HG03571 (cell line): ENCODE measurements around the gene ADORA2A.

Experiments
- ATAC-seq: cut with Tn5 transposase; IDR thresholded peaks from one replicate; pipeline ENCODE4 v1.9.1; 2021; ENCODE audit not compliant: unreplicated experiment

ADORA2A gene

DNA sequence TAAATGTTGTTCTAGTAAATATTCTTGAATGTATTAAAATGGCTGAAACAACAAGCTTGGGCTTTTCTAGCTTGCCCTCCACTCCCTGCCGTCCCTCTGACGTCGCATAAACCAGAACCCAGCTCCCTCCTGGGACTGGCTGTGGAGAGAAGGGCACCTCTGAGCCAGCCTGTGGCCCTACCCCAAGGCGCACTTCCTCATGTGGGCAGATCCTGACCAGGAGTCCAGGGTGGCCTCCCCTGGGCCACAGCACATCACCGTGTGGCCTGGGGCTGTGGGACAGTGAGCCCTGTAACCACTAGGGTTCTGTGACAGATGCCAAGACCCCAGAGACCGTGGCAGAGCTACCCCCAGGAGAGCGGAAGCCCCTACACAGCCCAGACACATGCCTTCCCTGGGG, 10.2 kb upstream of the ADORA2A start:
- ATAC-seq: no peak

DNA sequence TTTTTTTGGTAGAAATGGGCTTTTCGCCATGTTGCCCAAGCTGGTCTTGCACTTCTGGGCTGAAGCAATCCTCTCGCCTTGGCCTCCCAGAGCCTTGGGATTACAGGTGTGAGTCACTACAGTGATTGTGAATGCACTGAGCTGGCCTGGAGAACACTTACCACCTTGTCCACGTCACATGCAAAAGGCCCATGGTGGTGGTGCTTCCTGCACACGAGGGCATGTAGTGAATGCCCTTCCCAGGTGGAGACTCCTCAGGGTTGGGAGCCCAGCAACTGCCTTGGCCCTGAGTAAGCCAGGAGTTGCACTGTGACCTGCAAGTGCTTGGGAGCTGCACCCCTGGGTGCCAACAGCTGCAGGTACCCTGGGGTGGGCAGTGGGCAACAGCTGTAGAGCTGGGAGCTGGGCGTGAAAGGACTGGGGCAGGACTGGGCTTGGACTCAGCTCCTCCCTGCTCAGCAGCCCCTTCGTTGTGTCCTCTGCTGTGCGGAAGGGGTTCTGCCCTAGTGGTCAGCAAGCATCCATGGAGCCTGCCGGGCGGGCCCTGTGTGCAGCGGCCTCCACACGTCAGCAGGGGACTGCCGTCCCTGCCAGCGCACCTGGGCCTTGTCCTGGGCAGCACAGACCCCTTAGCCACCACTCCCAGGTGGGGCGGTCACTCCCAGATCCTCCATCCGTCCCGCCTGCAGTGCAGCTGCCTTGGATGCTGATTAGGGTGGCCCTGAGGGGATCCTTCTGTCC, 9.3 kb upstream of the ADORA2A start:
- ATAC-seq: no peak

DNA sequence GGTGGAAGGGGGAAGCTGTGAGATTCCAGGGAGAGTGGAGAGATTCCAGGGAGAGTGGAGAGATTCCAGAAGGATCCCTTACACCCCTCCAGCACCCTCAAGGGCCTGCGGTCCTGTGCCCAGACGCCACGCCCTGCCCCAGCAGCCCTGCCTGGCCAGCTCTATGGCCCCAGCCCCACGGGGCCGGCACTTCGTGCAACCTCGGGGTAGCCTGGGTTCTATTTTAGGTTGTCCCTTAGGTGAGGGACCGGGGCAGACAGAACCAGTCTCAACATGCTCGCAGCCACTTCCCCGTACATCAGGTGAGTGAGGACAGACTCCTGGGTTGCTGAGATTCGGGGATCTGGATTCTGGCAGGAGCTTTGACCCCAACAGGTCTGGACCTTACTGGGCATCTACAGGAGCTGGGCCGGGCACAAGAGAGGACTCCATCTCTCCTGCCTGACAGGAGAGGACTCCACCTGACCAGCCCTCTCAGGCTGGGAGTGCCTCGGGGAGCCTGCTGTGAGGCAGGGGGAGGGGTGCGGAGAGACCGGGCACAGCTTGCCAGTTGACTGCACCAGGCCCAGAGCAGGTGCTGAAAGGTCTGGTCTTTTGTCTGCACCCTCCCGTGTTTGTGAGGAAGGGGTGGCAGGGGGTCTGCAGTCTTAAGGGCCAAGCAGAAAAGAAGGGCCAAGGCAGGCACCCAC, 8.5 kb upstream of the ADORA2A start:
- no peak for ATAC-seq

DNA sequence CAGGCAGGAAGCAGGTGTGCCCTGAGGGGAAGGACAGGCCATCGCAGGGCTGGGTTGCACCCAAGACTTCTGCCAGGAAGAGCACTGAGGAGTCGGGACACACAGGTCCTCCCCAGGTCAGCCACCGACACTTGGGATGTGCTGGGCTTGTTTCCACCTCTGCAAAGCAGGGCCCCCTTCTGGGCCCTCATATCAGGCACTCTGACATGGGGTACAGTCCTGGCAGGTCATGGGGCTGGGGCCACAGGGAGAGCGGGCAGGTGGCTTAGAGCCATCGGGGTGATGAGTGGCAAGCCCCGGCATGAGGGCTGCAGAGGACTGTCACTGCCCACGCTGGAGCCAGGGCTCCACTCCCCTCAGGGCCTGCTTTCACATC, 7.9 kb upstream of the ADORA2A start:
- no peak for ATAC-seq

DNA sequence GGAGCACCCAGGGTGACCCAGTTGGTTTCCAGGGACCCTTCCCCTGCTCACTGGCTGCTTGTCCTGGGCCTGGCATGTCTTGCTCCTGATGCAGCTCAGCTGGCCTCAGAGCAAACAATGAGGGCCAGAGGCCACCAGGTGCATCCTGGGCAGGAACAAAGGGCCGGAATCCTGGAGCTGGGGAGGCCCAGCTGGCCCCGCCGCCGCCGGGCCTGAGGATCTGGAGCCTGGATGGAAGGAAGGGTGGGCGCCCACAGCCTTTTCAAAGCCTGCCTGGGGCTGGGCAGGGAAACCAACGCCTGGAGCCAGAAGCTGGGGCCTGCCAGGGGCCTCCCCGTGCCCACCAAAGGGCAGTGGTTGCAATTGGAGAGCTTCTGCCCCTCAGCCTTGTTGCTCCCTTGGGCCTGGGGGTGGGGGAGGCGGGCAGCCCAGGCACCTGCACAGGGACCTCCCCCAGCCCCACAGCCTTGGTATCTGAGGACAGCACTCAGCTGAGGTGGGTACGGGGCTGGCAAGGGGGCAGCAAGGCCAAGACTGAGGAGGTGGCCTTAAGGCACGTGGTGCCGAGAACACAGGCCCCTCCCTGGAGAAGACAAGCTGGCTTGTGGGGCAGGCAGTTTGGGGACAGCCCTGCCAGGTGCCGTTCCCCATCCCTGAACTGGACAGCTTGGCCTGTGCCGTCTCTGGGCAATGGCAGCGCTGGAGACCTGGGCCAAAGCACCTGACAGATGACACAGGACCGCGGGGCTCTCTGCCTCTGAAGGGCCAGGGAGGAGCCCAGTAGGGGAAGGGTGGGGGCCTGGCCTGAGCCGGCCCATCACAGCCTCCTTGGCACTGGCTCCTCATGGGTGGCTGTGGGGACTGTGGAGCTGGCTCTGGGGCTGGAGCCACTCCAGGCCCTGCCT, 7.1 kb upstream of the ADORA2A start:
- ATAC-seq: no peak

DNA sequence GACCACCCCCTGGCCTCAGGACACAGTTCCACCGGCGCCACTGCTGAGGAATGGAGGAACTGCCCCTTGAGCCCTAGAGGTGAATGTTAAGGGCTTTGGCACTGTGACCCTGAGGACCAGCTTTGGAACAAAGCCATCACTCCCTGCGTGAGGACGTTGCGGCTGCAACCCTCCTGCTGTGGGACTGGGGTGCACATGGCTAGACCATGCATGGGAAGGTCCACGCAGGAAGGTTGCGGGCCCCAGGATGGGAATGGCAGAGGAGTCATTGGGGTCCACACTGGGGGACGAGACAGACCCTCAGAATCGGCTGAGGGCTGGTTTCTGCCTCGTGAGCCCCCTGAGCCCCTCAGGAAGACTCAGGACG, 6.4 kb upstream of the ADORA2A start:
- ATAC-seq: no peak

DNA sequence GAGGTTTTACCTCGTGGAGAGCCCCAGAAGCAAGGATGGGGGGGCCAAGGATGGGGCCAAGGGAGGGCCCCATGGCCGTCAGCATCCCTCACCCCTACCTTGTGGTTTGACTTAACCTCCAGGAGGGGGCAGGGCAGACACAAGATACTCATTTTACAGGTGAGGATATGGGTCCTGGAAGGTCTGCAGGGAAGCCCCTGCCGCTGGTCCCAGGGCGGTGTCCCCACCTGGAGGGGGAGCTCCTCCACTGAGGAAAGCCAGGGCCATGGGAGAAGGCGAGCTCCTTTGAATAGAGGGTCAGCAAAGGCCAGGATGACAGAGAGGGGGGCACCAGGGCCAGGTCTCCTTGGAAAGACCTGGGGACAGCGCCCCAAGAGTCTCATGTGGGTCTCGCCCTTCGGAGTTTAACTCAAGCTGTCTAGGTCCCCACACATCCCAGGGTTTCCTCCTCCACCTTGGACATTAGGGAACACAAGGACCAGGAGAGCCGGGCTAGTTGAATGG, 5.9 kb upstream of the ADORA2A start:
- no peak for ATAC-seq

DNA sequence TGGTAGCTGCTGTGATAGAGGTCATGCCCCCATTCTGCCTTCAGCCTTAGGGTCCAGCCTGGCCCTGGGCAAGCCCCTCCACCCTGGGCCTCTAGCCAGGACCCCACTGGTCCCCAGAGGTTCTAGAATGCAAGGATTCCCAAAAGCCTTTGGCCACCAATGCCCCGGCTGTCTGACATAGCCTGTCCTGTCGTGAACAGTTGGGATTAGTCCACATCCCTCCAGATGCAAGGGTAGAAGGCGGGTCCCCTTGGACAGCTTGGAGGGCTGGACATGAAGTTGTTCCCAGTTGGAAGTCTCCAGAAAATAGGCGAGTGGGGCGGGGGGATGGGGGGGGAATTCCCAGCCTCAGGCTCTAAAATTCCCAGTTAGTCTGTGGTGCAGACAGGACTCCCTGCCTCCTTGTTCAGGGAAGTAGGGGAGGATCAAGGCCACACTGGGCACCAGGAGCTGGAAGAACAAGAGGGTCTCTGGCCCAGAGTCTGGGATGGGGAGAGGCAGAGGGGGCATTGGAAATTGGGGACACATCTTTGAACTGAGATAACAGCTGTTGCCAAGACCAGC, 5.2 kb upstream of the ADORA2A start:
- no peak for ATAC-seq

DNA sequence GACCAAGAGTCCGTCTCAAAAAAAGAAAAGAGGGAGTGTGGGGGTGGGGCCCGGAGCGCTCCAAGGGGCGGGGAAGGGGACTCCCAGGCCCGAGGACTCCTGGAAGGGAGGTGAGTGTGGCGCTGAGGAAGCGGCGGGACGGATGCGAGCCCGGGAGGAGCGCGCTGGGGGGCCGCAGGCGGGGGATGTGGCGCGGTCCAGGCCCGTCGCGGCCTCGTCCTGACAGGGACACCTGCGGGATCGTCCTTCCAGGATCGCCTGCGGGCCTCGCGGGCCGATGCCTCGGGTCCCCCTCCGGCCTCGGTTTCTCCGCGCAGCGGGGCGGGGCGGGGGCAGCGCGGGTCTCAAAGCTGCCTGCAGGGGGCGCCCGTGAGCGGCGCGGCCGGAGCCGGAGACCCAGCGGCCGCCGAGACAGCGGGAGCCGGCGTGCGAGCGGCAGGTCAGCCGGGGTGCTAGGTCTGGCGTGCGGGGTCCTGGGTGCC, 3.8 kb upstream of the ADORA2A start:
- no peak for ATAC-seq

DNA sequence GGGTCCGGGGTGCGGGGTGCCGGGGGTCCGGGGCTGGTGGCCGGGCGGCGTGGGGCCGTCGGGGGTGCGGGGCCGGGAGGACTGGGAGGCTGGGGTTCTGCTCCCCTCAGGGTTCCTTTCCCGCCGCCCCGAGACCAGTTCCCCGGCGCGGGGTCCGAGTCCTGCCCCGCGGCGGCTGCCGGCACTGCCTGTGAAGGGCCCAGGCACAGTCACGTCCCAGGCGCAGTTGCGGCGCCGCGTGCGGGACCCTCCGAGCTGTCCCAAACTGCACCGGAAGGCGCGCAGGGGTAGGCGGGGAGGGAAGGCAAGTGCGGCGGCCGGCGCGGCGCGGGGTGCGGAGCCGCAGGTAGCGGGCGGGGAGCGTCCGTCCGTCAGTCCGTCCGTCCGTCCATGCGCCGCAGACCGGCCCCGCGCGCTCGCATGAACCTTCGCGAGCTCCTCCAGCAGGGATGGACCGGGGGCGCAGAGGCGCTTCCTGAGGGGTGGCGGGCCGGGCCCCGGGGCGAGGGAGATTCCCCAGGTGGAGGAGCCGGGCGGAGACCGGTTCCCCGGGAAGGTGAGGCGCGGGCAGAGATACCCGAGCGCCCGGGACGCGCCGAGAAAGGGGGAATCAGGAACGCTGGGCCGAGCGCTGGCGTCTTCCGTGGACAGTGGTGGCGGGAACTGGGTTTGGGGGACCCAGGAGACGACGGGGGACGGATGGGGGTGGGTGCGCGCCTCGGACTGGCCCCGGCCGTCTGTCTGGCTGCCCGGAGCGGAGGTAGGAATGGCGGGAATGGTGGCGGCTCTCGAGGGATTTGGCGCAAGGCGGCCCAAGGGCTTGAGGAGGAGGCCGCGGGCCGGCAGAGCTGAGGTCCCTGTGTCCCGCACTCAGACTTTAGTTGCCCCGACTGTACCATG, 3.1 kb upstream of the ADORA2A start:
- ATAC-seq: no peak

DNA sequence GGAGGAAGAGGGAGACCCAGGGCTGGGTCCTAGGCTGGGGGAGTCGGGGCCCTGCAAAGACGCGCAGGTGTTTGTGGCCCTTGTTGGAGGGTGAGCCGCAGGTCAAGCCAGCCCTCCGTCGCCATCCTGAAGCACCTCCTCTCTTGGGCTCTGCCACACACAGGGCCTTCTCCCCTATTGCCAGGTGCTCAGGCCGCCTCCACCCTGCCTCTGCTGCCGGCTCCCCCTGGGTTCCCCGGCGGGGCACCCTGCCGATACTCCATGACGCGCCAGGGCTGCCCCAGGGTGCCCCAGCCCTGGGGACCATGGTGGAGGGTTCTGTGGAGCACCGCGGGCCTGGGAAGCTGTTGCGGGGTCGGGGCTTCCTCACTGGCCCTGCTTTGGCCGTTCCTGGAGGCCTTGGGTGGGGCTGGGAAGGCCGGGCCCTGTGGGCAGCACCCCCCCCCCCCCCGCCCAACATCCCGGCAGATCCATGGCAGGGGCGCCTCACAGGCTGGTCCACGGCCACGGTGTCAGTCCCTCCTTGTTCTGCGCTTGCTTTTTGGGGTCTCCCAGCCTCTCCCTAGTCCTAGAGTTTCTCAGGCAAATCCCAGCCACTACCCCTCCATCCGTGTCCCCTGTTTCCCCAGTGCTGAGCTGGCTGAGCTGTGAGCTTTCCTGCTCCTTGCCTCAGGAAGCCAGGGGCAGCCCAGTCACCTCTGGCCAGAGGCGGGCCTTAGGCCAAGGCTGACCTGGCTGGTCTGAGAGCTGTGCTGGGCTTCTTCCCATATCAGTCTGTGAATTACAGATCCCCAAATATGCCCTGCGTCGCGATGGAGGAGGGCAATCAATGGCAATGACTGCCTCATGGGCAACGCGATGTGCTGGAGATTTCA, 2.3 kb upstream of the ADORA2A start:
- no peak for ATAC-seq

DNA sequence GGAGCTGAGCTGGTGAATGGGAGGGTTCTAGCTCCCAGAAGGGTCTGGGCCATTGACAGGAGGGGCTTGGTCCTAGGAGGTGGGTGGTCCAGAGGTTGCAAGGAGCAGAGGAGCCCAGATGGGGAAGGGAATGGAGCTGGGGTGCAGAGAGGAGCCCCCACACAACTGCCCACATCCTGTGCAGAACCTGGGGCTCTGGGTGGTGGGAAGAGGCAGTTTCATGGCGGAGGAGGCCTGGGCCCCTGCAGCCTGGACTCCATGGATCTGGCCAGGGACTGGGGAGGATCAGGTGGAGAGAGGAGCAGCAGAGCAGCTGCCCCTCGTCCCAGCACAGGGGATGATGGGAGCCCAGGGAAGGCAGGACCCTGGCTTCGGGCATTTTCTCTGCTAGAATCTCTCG, 963 bp upstream of the ADORA2A start:
- no peak for ATAC-seq

DNA sequence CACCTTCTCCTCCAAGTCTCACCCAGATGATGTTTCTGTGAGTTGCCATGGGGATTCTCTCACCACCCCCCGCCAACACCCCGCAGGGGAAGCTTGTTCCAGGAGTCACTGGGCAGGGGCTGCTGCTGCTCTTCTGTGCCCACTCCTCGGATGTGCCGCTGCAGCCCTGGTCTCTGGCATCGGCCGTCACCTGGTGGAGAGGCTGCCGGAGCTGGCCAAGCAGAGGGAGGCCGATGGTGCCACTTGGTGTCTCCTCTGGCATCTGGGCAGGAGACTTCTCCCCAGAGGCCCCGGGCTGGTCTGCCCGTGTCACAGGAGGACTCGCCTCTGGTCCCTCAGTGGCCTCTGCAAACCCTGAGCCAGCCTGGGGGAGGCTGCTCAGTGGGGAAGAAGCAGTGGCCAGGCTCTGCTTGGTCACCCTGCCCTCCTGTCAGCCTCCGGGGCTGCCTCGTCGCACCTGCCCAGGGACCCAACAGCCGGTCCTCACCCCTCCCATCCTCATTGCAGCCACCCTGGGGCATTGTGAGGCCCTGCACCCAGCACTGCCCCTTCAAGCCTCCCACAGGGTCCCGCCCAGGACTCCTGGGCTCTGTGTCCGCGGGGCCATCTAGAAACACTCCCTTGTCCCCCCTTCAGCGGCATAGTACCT, 424 bp upstream of the ADORA2A start:
- ATAC-seq: no peak

DNA sequence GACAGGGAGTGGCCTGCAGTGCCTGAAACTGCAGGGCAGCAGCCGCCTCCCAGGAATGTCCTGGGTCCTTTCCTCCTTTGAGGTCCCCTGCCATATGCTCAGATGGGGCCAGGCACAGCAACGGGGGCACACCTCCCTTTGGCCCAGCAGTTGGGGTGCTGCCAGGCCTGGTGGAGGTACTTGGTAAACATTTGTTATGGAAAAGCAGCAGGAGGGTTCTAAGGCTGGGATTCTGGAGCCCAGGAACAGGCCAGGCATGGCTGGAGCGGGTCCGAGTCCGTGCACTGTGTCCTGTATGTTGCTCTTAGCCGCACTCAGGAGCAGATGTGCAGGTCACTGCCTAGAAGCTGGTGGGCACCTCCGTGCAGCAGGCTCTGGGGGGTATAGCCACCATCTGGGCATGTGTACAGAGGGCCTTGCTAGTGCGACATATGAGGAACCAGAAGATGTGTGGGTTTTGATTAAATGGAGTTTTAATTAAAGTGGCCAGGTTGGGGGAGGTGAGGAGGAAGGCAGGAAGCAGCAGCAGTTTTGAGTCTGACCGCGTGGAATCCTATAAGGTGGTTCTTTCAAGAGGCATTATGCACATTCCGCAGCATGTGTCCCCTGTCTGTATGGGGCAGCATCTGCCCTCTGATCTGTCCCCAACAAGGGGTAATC, 1.5 kb downstream of the ADORA2A start:
- no peak for ATAC-seq

DNA sequence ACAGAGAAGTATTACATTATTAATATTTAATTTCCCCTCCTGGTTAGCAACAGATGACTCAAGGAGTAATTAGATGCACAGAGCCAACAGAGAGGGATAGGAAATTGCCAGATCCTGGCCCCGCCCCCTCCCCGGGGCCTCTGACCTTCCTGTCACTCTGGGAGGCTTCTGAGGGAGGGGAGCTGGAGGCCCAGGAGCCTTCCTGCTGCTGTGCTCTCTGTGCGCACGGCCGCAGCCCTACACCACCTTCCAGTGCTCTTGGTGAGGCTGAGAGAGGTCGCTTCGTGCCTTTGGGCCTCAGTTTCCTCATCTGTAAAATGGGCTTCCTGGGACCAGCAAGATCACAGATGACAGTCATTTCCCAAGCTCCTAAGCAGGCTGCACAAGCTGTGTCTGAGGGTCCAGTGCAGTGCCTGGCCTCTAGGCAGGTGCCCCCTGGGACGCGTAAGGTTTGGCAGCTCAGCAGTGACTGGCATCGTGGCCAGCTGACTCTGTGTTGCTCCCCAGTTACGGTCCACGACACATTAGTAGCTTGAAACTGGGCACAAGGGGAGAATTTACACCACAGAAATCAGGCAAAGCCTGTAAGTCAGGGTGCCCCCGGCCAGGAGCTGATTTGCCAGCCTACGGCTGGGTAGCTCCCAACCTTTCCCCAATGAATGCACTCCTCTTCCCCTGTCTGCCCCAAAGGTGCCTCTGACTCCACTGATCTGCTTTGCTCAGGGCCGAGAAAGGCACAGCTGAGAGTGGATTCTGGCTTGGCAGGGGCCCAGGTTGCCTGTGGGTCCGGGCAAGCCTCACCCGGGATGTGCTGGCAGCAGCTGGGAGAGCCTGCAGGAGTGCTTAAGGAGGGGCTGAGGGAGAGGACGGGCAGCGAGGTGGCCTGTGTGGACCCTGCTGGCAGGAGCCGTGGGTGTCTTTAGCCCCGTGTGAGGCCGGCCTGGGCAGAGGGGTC, 2.3 kb downstream of the ADORA2A start:
- no peak for ATAC-seq

DNA sequence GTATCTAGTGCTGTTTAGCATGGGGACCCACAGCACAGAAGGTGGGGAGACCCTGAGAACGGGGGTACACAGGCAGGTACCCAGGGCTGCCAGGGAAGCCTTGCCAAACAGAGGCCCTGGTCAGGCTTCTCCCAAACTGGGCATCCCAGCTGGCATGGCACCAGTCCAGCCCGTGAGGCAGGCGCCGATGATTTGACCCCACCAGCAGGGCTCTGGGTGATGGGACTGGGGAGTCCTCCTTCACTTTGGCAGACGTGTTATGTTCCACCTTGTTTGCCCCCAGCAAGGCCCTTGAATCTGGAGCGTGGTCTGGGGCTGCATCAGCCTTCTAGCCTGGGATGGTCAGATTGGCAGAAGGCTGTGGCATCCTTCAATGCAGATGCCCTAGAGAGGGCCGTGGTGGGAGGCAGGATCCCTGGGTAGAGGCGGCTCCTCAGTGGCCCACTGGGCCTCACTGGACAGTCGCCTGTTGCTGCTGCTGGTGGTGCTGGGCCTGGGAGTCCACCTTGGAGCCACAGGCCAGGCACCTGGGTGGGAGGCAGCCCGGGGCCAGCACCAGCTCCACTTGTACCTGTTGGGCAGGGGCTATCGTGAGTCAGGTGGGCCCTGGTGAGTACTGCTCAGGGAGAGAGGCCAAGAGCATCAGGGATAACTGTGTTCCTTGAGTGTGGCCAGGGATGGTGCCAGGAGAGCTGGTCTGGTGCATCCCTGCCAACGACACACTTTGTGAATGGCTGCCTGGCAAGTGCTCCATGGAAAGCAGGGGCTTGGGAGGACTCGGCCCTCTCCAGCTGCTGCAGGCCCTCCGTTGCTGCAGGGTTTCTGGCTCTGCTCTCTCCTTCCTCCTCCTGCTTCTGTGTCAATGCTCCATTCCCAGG, 3.3 kb downstream of the ADORA2A start:
- no peak for ATAC-seq
